ENCODE results near the gene AFMID. TPM values are rescaled to one million over a fixed set of nuclear protein-coding genes. Genes with fewer than 3 reads are reported as not detected.
A peak's percentile ranks its signal among the peaks of the same experiment; 100 is the strongest.

Gene AFMID
- total and polyA plus RNA-seq, 9 of the 15 experiments (the other 6 are each of a cell fraction or from before 2014, with no cell fraction given) = 62.1 to 188 (median 74.4) TPM

DNA sequence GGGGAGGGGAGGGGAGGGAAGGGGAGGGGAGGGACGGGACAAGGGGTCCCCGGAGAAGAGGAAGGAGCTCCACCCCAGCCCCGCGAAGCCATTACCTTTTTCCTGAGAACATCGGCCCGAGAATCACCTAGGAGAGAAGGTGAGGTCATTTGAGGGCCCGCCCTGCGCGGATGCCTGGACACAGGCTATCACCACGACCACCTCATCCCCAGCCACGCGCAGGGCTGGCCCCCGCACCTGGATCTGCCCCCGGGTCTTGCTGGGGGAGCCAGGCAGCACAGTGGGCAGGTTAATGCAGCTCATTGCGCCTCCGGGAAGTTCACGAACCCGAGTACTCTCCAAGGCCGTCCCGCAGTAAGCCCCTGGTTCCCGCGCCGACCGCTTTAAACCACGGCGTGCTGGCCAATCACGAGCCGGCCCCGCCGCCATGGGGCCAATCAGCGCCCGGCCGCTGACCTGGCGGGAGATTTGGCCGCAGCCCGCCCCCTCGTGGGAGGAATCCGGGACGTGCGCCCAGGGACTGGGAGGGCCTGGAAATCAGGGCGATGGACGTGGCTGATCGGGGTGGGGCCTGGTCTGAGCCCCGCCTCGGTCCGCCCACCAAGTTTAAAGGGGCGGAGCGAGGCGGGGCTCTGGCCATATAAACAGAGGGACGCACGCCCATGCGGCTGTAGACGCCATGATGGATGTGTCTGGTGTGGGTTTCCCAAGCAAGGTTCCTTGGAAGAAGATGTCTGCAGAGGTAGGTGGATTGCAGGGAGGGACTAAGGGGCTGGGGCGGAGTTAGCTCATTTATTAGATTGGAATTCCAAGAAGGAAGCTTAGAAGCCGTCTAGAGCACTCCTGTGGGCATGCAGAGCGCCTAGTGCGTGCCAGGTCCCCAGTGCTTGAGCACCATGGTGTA is at the start of gene AFMID, which contains the start of gene TK1 (continued):
- TF ChIP-seq, protein P1, sequence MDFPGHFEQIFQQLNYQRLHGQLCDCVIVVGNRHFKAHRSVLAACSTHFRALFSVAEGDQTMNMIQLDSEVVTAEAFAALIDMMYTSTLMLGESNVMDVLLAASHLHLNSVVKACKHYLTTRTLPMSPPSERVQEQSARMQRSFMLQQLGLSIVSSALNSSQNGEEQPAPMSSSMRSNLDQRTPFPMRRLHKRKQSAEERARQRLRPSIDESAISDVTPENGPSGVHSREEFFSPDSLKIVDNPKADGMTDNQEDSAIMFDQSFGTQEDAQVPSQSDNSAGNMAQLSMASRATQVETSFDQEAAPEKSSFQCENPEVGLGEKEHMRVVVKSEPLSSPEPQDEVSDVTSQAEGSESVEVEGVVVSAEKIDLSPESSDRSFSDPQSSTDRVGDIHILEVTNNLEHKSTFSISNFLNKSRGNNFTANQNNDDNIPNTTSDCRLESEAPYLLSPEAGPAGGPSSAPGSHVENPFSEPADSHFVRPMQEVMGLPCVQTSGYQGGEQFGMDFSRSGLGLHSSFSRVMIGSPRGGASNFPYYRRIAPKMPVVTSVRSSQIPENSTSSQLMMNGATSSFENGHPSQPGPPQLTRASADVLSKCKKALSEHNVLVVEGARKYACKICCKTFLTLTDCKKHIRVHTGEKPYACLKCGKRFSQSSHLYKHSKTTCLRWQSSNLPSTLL (IDR thresholded peaks at IDR 0.05) = no peak
- TF ChIP-seq U2AF2 (optimal IDR thresholded peaks at IDR 0.05; ENCODE audit: low read depth, low read length) (no peak), GATA2 (CRISPR knock-in tag; IDR thresholded peaks at IDR 0.05) (no peak), SMARCB1 (IDR thresholded peaks at IDR 0.05; ENCODE audit: insufficient read length, low read depth) (no peak), CHAMP1 (IDR thresholded peaks at IDR 0.05) (no peak), MCM7 (IDR thresholded peaks at IDR 0.05) (no peak), SAP30 (IDR thresholded peaks at IDR 0.05; ENCODE audit: borderline replicate concordance, insufficient read depth, low read depth, low read length, poor library complexity, severe bottlenecking) (peak; percentile 95), HDAC8 (tag; IDR thresholded peaks at IDR 0.05) (0 out of 2 replicates have a peak, but pooled peaks have one; percentile 66), LEF1 (IDR thresholded peaks at IDR 0.05) (no peak; the same call in 1 of the 2 replicates), ZBED1 (IDR thresholded peaks at IDR 0.05) (no peak), HNRNPH1 (optimal IDR thresholded peaks at IDR 0.05; ENCODE audit: low read depth, low read length) (no peak), ZBTB1 (CRISPR knock-in tag; IDR thresholded peaks at IDR 0.05; ENCODE audit: borderline replicate concordance, low read depth) (peak; percentile 65; the same call in 1 of the 2 replicates), GTF2E2 (tag; IDR thresholded peaks at IDR 0.05) (no peak), PPARD (CRISPR knock-in tag; IDR thresholded peaks at IDR 0.05) (no peak), SREBF1 (IDR thresholded peaks at IDR 0.05; ENCODE audit: borderline replicate concordance, low read depth, low read length) (no peak), FOXK2 (conservative IDR thresholded peaks at IDR 0.05 in 1 of 2, IDR thresholded peaks at IDR 0.05 in 1 of 2; ENCODE audit: low read depth in 2 of 2) (peak; percentile 95 to 97), HNRNPK (IDR thresholded peaks at IDR 0.05; ENCODE audit: low read depth, low read length, poor library complexity, severe bottlenecking) (no peak), NELFE (IDR thresholded peaks at IDR 0.05; ENCODE audit: insufficient read depth, insufficient read length) (no peak), ZNF175 (CRISPR knock-in tag; IDR thresholded peaks at IDR 0.05; ENCODE audit: low read depth) (no peak), ZNF408 (CRISPR knock-in tag; IDR thresholded peaks at IDR 0.05; ENCODE audit: low read depth) (no peak), PYGO2 (tag; IDR thresholded peaks at IDR 0.05) (no peak)
- TF ChIP-seq, protein P2, sequence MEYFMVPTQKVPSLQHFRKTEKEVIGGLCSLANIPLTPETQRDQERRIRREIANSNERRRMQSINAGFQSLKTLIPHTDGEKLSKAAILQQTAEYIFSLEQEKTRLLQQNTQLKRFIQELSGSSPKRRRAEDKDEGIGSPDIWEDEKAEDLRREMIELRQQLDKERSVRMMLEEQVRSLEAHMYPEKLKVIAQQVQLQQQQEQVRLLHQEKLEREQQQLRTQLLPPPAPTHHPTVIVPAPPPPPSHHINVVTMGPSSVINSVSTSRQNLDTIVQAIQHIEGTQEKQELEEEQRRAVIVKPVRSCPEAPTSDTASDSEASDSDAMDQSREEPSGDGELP (CRISPR knock-in tag; IDR thresholded peaks at IDR 0.05; ENCODE audit: borderline replicate concordance) = peak; percentile 92
